ENCODE data around the gene VEPH1. TPM values are rescaled to one million over a fixed set of nuclear protein-coding genes. Genes with fewer than 3 reads are reported as not detected.

Gene VEPH1
- polyA plus RNA-seq, 1 donor (not counting 4 experiments of a cell fraction or from before 2014, with no cell fraction given): 0.21 TPM

GRCh38 chr3:157374933-157375332 is 128.3 kb downstream of the VEPH1 start:
- no peak for FAIRE-seq
- DNase-seq (ENCODE audit: low read depth, low spot score): no peak
- no peaks in the 10 kb centered on the region for H3K79me2 ChIP-seq (ENCODE audit: control insufficient read depth, insufficient read depth, low read length)
- H4K20me1 ChIP-seq (ENCODE audit: control insufficient read depth, extremely low read depth, insufficient read depth, low read length): no peaks in the 10 kb centered on the region
- H3K9me3 ChIP-seq (ENCODE audit: control insufficient read depth, low read depth, low read length): no peaks in the 10 kb centered on the region
- H3K9me1 ChIP-seq (ENCODE audit: control insufficient read depth, extremely low read depth, insufficient read depth, low read length): no peaks in the 10 kb centered on the region
- no peaks in the 10 kb centered on the region for H3K4me1 ChIP-seq (ENCODE audit: control insufficient read depth, extremely low read depth, insufficient read depth, low read length)
- no peak overlapping the region for H3K27ac ChIP-seq (ENCODE audit: control insufficient read depth, insufficient read depth, low read length)
- H2AFZ ChIP-seq (ENCODE audit: control insufficient read depth, low read length): no peak overlapping the region
- no peaks in the 10 kb centered on the region for H3K36me3 ChIP-seq (ENCODE audit: control insufficient read depth in 2 of 2, extremely low read depth in 1 of 2, insufficient read depth in 2 of 2, low read length in 2 of 2)
- H3K4me2 ChIP-seq (ENCODE audit: control insufficient read depth, extremely low read depth, insufficient read depth, low read depth, low read length): no peak overlapping the region
- no peak overlapping the region for H3K4me3 ChIP-seq (ENCODE audit: control insufficient read depth in 2 of 3, extremely low read depth in 1 of 3, insufficient read depth in 2 of 3, low read depth in 1 of 3, low read length in 3 of 3)
- no peaks in the 10 kb centered on the region for H3K27me3 ChIP-seq (ENCODE audit: control insufficient read depth, extremely low read depth, insufficient read depth, low read length)
- dilution Hi-C loops (cut with MboI; ENCODE audit: extremely low pct_ligation_motif_present, low sequenced_read_pairs): no loop called here
- H3K9ac ChIP-seq (ENCODE audit: control insufficient read depth, extremely low read depth, insufficient read depth, low read length): no peak overlapping the region
- TF ChIP-seq, protein P1, sequence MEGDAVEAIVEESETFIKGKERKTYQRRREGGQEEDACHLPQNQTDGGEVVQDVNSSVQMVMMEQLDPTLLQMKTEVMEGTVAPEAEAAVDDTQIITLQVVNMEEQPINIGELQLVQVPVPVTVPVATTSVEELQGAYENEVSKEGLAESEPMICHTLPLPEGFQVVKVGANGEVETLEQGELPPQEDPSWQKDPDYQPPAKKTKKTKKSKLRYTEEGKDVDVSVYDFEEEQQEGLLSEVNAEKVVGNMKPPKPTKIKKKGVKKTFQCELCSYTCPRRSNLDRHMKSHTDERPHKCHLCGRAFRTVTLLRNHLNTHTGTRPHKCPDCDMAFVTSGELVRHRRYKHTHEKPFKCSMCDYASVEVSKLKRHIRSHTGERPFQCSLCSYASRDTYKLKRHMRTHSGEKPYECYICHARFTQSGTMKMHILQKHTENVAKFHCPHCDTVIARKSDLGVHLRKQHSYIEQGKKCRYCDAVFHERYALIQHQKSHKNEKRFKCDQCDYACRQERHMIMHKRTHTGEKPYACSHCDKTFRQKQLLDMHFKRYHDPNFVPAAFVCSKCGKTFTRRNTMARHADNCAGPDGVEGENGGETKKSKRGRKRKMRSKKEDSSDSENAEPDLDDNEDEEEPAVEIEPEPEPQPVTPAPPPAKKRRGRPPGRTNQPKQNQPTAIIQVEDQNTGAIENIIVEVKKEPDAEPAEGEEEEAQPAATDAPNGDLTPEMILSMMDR (optimal IDR thresholded peaks at IDR 0.05 in 1 of 3, IDR thresholded peaks at IDR 0.05 in 1 of 3, conservative IDR thresholded peaks at IDR 0.05 in 1 of 3; ENCODE audit: extremely low read depth in 1 of 3, insufficient read depth in 2 of 3, low read length in 3 of 3): no peak
- no peak for TF ChIP-seq EZH2 (IDR thresholded peaks at IDR 0.05; ENCODE audit: low read length)

DNA sequence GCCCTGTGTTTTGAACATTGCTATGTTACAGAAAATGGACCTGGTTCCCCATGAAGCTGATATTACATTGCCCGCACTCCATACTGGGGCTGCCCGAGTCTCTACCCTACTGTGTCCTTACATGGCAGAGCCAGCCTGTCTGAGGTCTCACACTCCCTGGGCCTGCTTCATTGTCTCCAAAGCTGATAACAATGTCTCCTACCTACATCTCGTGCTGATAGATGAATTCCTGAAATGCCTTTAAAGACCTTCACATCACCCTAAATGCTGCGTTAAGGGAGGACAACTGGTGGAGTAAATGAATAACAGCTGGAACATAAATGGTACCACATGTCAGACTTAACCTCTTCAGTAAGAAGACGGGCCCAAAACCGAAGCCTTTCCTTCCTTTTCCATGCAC is 129.4 kb downstream of the VEPH1 start:
- H3K27ac ChIP-seq (ENCODE audit: control insufficient read depth, insufficient read depth, low read length): no peak overlapping the region
- no peak overlapping the region for H3K4me3 ChIP-seq (ENCODE audit: control insufficient read depth in 2 of 3, extremely low read depth in 1 of 3, insufficient read depth in 2 of 3, low read depth in 1 of 3, low read length in 3 of 3)
- H3K4me2 ChIP-seq (ENCODE audit: control insufficient read depth, extremely low read depth, insufficient read depth, low read depth, low read length): no peak overlapping the region
- FAIRE-seq (no peak), DNase-seq (ENCODE audit: low read depth, low spot score) (no peak)
- H3K9me3 ChIP-seq (ENCODE audit: control insufficient read depth, low read depth, low read length): no peaks in the 10 kb centered on the region
- dilution Hi-C loops (cut with MboI; ENCODE audit: extremely low pct_ligation_motif_present, low sequenced_read_pairs): no loop called here
- H3K4me1 ChIP-seq (ENCODE audit: control insufficient read depth, extremely low read depth, insufficient read depth, low read length): no peaks in the 10 kb centered on the region
- no peaks in the 10 kb centered on the region for H3K79me2 ChIP-seq (ENCODE audit: control insufficient read depth, insufficient read depth, low read length)
- no peaks in the 10 kb centered on the region for H3K9me1 ChIP-seq (ENCODE audit: control insufficient read depth, extremely low read depth, insufficient read depth, low read length)
- no peaks in the 10 kb centered on the region for H4K20me1 ChIP-seq (ENCODE audit: control insufficient read depth, extremely low read depth, insufficient read depth, low read length)
- no peak overlapping the region for H3K9ac ChIP-seq (ENCODE audit: control insufficient read depth, extremely low read depth, insufficient read depth, low read length)
- TF ChIP-seq EZH2 (IDR thresholded peaks at IDR 0.05; ENCODE audit: low read length): no peak
- TF ChIP-seq, protein P1 (optimal IDR thresholded peaks at IDR 0.05 in 1 of 3, IDR thresholded peaks at IDR 0.05 in 1 of 3, conservative IDR thresholded peaks at IDR 0.05 in 1 of 3; ENCODE audit: extremely low read depth in 1 of 3, insufficient read depth in 2 of 3, low read length in 3 of 3): no peak
- no peak overlapping the region for H2AFZ ChIP-seq (ENCODE audit: control insufficient read depth, low read length)
- H3K36me3 ChIP-seq (ENCODE audit: control insufficient read depth in 2 of 2, extremely low read depth in 1 of 2, insufficient read depth in 2 of 2, low read length in 2 of 2): no peaks in the 10 kb centered on the region
- H3K27me3 ChIP-seq (ENCODE audit: control insufficient read depth, extremely low read depth, insufficient read depth, low read length): no peaks in the 10 kb centered on the region
